GM18519 (cell line): ENCODE results near the gene RBM3.

Experiments
- ATAC-seq: cut with Tn5 transposase; IDR thresholded peaks from one replicate; pipeline ENCODE4 v1.9.1; 2021; ENCODE audit warnings: mild to moderate bottlenecking, moderate library complexity; ENCODE audit not compliant: unreplicated experiment, low FRiP score

RBM3 gene

GRCh38 chrX:48575642-48576041 is 1.4 kb downstream of the RBM3 start:
- ATAC-seq: no peak

GRCh38 chrX:48576108-48576507 is 1.8 kb downstream of the RBM3 start:
- ATAC-seq: no peak

DNA sequence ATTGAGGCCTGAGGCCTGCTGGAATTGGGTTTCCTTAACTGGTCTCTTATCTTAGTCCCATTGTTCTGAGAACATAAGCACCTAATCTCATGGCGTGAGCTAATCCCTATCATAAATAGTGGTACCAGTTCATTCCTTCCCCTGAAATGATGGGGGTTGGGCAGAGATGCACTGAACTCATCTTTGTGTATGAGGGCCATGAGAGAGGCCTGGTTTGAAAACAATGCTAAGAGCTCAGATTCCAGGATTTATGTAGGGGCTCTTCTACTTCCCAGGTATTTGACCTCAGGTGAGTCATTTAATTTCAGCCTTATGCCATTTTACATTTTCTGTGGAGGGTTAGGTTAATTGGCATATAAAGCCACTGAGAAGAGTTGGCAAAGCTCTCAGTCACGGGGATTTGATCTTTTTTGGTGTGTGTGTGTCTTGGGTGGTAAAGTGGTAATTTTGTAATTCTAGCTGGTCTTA is 4.4 kb downstream of the RBM3 start:
- ATAC-seq: no peak

GRCh38 chrX:48579259-48579658 is 5.0 kb downstream of the RBM3 start:
- no peak for ATAC-seq

DNA sequence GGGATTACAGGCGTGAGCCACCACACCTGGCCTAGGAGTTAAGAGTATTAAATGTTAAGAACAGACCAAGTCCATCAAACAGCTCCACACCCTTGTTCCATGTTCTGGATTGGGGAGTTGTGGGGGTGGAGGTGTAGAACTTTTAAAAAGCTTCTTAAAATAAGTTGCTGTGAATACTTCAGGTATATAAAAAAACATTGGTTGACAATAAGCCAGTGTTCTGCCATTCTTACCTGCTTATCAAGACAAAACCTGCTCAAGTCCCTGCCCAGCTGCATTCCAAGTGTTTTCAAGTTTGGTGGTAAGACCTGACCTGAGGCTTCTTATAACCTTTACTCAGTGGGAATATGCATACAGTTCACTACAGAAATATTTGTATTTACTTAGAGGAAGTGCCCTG is 6.4 kb downstream of the RBM3 start:
- no peak for ATAC-seq

GRCh38 chrX:48584698-48585097 is 10.4 kb downstream of the RBM3 start:
- no peak for ATAC-seq

GRCh38 chrX:48589482-48590162 is 15.3 kb downstream of the RBM3 start:
- ATAC-seq: no peak

DNA sequence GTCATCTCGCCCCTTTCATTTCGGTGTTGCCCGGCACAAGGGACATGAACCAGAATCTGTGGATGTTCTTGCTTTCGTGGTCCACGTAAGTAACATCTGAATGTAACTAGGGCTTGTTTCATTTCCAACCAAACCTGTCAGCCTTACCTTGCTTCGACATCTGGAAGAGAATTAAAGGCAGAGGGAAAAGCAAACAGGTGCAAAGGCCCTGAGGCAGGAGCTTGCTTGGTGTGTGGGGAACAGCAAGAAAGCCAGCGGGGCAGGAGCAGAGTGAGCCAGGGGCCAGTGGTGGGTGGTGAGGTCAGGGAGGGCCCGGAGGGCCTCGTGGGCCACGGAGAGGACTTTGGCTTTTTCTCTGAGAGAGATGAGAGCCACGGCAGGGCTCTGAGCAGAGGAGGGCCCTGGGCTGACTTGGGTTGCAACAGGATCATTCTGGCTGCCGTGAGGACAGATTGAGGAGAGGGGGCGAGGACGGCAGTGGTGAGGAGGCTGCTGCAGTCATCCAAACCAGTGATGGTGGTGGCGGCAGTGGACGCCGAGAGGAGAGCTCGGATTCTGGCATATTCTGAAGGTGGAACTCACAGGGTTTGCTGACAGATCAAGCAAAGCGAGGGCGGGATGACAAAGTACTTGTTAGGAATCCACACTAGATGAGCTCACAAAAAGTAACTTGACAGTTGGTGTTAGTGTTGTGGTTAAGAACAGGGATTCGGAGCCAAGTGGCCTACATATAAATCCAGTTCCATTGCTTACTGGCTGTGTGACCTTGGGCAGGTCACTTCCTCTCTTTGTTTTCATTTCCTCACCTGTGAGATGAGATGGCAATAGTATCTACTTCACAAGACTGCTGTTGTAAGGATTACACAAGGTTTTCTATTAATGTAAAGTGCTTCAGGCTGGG is 16.2 kb downstream of the RBM3 start:
- ATAC-seq: no peak

- ATAC-seq: no peak
Measured at GRCh38 chrX:48591255-48591791, 17.0 kb downstream of the RBM3 start.

DNA sequence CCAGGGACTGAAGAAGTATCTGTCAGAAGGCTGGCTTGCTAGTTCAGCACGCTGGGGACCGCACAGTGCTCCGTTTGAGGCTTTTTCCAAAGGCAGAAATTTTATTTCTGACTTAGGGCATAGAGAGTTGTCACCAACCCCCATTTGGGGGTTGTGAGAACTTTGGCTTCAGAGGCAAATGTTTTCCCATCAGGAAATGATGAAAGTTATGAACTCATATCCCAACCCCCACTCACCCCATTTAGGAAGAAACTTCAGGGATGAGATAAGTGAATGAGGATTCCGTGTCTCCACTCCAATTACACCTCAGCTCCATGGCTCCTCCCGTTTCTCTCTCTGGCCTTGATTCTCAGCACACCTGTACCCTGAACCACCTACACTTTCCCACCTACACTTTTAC is 18.7 kb downstream of the RBM3 start:
- ATAC-seq: no peak

DNA sequence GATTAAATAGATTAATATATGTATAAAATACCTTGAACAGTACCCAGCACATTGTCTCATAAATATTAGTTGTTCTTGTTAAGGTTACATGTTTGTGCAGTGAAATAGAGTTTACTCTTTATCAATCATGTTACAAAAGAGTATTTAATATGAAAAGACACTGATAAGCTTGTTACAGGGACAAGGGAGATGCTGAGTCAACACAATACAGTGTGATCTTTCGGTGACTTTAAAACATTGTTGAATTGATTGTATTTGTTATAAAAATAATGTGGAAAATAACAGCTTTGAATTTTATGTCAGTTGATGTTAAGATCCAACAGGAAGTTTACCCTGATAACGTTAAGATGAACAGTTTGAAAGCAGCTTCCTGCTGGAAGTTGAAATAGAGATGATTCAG is 21.6 kb downstream of the RBM3 start:
- ATAC-seq: no peak

DNA sequence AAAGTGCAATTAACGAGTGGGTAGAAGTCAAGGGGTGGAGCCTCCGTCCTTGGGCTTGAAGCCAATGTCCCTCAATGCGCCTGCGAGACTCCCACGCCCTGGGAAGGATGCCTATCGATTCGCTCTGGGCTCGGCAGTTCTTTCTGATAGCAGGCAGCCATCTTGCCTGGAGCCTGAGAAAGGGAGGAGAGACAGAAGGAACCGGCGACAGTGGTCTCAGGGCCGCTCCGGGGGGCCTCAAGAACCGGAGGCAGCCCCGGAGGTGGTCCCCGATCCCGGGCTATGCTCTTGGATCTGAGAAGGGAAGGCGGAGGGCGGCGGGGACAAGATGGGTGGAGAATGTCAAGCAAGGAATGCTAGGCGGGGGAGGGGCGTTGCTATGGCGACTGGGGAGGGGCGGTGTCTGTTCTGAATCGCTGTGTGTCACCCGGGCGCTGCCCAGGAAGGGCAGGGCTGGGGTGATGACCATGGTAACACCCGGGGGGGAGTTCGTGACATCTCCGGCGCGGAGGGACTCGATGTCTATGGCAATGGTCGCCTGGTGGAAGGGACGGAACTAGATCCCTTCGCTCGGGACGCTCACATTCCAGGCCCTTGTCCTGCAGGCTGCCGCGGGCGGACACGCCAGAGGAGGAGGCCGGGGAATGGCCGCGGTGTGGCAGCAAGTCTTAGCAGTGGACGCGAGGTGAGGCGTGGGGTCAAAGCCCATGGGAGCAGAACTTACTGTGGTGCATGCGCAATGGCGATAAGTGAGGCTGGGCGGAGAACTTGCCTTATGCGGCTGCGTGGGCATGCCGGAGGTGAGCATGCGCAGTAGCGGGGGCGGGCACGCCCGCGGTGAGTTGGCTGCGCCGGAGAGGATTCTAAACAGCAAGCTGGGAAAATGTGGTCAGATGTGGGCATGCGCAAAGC is 23.3 kb downstream of the RBM3 start, which contains the start of gene WDR13:
WDR13 (plus strand) TSS at position 140 of the 912 bp plus-strand sequence; CDS start at position 645, 505 bp downstream.
- peak; percentile 75 for ATAC-seq

GRCh38 chrX:48598614-48599013 is 24.3 kb downstream of the RBM3 start:
- no peak for ATAC-seq

DNA sequence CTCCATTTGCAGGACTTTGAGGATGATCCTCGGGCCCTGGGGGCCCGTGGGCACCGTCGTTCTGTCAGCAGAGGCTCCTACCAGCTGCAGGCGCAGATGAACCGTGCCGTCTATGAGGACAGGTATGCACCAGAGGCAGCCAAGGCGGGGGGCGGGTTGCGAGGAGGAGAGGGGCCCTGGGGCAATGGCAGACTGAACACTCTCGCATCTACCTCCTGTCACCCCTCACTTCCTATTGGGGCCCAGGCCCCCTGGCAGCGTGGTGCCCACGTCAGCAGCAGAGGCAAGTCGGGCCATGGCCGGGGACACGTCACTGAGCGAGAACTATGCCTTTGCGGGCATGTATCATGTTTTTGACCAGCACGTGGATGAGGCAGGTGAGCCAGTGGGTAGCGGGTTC is 25.1 kb downstream of the RBM3 start:
- ATAC-seq: no peak

DNA sequence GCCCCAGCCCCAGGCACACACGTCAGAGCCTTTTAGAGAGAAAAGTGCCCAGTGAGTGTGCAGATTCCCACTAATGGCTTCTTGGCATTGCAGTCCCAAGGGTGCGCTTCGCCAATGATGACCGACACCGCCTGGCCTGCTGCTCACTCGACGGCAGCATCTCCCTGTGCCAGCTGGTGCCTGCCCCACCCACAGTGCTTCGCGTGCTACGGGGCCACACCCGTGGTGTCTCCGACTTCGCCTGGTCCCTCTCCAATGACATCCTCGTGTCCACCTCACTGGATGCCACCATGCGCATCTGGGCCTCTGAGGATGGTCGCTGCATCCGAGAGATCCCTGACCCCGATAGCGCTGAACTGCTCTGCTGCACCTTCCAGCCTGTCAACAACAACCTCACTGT is 25.9 kb downstream of the RBM3 start:
- ATAC-seq: no peak

GRCh38 chrX:48601741-48602394 is 27.6 kb downstream of the RBM3 start:
- ATAC-seq: no peak

GRCh38 chrX:48604701-48605100 is 30.4 kb downstream of the RBM3 start:
- ATAC-seq: no peak

DNA sequence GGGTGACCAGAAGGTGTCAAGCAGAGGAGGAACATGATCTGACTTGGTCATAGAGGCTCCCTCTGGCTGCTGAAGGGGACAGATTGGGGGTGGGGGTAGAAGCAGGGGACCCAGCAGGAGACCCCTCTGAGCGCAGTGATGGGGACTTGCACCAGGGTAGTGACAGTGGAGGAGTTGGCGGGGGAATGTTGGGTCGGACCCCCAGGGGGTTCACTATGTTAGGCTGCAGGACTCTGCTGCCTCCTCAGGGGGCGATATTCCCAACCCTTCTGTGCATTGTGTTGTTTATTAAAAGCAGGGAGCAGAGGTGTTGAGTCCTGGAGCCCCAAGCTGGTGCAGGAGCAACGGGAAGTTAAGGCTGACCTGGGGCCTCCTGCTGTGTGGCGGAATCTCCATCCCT is 31.8 kb downstream of the RBM3 start:
- no peak for ATAC-seq

- no peak for ATAC-seq
Measured at GRCh38 chrX:48611703-48612102, 37.4 kb downstream of the RBM3 start.
